Memory B cell (primary cell): ENCODE measurements around the gene CYP26A1.
"Not testable (repeated sequence)": the region's sequence is repeated elsewhere in the genome, so short reads cannot be mapped to it uniquely, and the experiment has no call there.

ENCODE experiments used
- ATAC-seq: fragments of 150-1000 bp; cut with Tn5 transposase; 2 replicates; pipeline ENCODE4 v1.10.0; 2021; ENCODE audit warnings: low read depth, mild to moderate bottlenecking, moderate library complexity
- DNase-seq, 2 donors: peaks; one replicate each; pipeline ENCODE4 v3.0.0; 2022; ENCODE audit warnings: low spot score in 2 of 2
- H3K27ac Mint-ChIP-seq: one replicate; pipeline ENCODE4 v1.8.0; 2022; ENCODE audit warnings: mild to moderate bottlenecking, moderate library complexity, mixed read lengths
- H3K27me3 Mint-ChIP-seq: one replicate; pipeline ENCODE4 v1.8.0; 2022; ENCODE audit warnings: mixed read lengths
- H3K36me3 Mint-ChIP-seq: one replicate; pipeline ENCODE4 v1.8.0; 2022; ENCODE audit warnings: mild to moderate bottlenecking, mixed read lengths
- H3K4me1 Mint-ChIP-seq: one replicate; pipeline ENCODE4 v1.8.0; 2022; ENCODE audit warnings: mixed read lengths
- H3K4me3 Mint-ChIP-seq: one replicate; pipeline ENCODE4 v1.8.0; 2022; ENCODE audit warnings: mild to moderate bottlenecking, moderate library complexity, mixed read lengths
- H3K9me3 Mint-ChIP-seq: one replicate; pipeline ENCODE4 v1.8.0; 2022; ENCODE audit warnings: mixed read lengths

CYP26A1 gene

DNA sequence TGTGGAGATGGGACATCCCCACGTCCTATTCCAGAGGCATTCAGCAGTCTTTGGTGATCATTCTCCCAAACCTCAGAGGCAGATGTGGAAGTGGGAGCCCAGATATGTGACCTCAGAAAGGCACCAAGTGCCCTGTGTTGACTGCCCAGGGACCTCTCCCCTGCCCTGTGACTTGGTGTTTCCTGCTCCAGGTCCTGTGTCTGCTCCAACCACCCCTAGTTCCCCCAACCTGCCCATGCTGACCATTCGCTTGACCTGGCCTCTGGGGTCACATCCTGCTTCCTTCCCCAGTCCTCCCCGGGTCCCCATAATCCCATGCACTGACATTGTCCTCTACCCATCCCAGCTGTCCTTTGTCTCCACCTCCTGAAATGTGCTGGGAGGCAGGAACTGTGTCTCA lies 7.6 kb downstream of the CYP26A1 start:
- ATAC-seq = no peak
- H3K4me1 Mint-ChIP-seq = peaks cover 2% of the 10 kb centered on the region
- no peak for DNase-seq
- peaks cover 13% of the 10 kb centered on the region for H3K27me3 Mint-ChIP-seq
- H3K36me3 Mint-ChIP-seq = no peaks in the 10 kb centered on the region
- H3K9me3 Mint-ChIP-seq = no peaks in the 10 kb centered on the region
- H3K4me3 Mint-ChIP-seq = no peak overlapping the region
- H3K27ac Mint-ChIP-seq = no peak overlapping the region

DNA sequence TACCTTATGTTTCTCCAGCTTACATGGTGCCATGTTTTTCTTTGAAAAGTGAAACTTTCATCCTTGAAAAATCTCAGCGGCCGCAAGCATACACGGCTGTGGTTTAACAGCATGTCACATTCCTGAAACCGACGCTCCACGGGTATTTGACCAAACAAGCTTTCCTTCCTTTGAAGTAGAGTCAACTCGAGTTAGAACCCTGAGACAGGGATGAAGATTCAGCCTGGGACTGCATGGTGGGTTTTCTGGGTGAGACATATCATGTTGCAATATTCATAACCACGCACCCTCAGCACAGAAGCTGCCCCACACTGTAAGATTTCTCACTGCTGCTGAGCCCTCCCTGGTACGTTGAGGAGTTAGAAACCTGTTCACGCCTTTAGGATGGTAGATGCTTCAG lies 8.1 kb downstream of the CYP26A1 start:
- Mint-ChIP-seq H3K27me3 (peaks cover 10% of the 10 kb centered on the region), H3K9me3 (no peaks in the 10 kb centered on the region)
- no peak for DNase-seq

DNA sequence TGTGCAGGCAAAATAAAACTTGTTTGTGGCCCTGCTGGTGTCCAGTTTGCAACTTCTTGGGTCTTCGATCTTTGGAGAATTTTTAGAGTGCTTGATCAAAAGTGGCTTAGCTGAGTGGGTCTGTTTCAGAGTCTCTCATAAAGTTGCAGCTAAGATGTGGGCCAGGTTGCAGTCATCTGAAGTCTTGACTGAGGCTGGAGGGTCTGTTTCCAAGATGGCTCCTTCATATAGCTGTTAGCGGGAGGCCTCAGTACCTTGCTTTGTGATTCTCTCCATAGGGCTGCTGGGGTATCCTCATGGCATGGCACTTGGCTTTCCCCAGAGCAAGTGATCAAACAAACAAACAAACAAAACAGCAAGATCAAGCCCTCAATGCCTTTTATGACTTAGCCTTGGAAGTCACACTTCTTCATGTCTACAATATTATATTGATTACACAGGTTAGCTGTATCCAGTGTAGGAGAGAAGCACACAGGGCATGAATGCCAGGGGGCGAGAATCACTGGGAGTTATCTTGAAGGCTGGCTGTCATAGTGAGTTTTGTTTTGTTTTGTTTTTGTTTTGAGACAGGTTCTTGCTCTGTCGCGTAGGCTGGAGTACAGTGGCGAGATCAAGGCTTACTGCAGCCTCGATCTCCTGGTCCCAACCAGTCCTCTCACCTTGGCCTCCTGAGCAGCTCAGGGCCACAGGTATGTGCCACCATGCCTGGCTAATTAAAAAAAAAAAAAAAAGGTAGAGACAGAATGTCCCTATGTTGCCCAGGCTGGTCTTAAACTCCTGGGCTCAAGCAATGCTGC lies 10.2 kb downstream of the CYP26A1 start:
- no peak overlapping the region for H3K4me3 Mint-ChIP-seq
- no peaks in the 10 kb centered on the region for H3K36me3 Mint-ChIP-seq
- ATAC-seq = no peak
- H3K4me1 Mint-ChIP-seq = peaks cover 2% of the 10 kb centered on the region
- H3K9me3 Mint-ChIP-seq = no peaks in the 10 kb centered on the region
- H3K27ac Mint-ChIP-seq = no peak overlapping the region
- peaks cover 14% of the 10 kb centered on the region for H3K27me3 Mint-ChIP-seq
- no peak for DNase-seq

More for the DNA sequence above, 8.1 kb downstream of the CYP26A1 start:
- H3K4me1 Mint-ChIP-seq = peaks cover 2% of the 10 kb centered on the region
- no peak for ATAC-seq
- H3K27ac Mint-ChIP-seq = no peak overlapping the region
- no peaks in the 10 kb centered on the region for H3K36me3 Mint-ChIP-seq
- H3K4me3 Mint-ChIP-seq = no peak overlapping the region

DNA sequence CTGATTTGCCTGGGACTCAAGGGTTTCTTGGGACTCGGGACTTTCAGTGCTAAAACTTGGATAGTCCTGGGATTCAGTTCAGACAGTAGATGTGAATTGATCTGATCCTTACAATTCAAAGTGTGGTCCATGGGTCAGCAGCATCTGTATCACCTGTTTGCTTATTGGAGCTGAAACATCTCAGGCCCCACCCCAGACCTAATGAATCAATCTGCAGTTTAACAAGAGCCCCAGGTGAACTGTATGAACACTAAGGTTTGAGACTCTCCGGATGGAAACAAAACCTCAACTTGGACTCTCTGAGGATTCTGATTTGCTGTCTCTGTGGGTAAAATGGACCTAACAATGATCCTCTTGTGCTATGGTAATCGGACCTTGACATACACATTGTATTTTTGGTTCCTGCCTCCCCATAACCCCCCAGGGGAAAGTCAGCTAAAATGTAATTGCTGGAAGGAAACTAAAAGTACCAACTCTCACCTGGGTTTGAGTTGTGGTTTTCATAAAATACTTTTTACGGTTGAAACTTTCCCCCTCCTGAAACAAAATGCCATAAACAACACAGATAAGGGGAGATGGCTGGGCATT lies 11.7 kb downstream of the CYP26A1 start:
- H3K4me3 Mint-ChIP-seq = no peak overlapping the region
- H3K9me3 Mint-ChIP-seq = no peaks in the 10 kb centered on the region
- no peaks in the 10 kb centered on the region for H3K36me3 Mint-ChIP-seq
- H3K27ac Mint-ChIP-seq = no peak overlapping the region
- DNase-seq = no peak
- no peaks in the 10 kb centered on the region for H3K4me1 Mint-ChIP-seq
- ATAC-seq = no peak
- H3K27me3 Mint-ChIP-seq = peaks cover 11% of the 10 kb centered on the region

DNA sequence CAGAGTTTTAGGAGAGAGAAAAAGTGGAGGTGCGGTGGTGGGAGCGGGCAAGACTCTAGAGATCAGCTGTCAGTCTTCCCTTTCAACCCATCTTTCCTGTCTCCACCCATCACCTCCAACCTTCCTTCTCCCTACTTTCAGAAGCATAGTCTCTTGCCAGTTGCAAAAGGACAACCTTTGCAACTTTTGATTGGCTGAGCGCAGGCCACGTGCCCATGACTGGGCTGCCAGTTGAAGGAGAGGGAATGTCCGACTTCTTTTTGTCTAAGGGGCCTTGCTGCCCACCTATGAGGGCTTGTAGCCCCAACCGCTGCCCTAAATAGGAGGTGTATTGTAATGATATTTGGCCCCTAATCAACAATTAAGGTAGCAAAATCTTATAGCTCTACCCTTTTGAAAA lies 12.6 kb downstream of the CYP26A1 start:
- Mint-ChIP-seq H3K4me1 (no peaks in the 10 kb centered on the region), H3K27ac (no peak overlapping the region), H3K9me3 (no peaks in the 10 kb centered on the region), H3K27me3 (peaks cover 10% of the 10 kb centered on the region), H3K36me3 (no peaks in the 10 kb centered on the region), H3K4me3 (no peak overlapping the region)
- ATAC-seq = no peak
- DNase-seq = no peak

DNA sequence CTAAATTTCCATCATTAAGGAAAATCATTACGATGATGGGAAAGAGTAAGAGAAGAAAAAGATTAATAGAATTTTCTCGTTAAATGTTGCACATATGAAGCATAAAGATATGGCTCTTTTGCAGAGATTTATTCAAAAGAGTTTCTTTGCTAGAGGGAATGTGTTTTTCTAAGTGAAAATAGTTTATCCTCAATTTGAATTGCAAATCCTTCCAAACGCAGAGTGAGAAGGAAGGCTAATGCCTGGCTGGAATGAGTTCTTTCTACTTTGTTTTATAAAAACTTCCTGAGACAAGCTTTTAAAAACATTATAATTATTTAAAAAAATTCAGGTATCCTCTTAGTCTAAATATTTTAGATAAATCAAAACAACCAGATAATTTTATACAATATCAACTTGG lies 14.2 kb downstream of the CYP26A1 start:
- Mint-ChIP-seq H3K4me3 (no peak overlapping the region), H3K27ac (no peak overlapping the region), H3K4me1 (no peaks in the 10 kb centered on the region), H3K36me3 (no peaks in the 10 kb centered on the region), H3K27me3 (peaks cover 7% of the 10 kb centered on the region), H3K9me3 (no peaks in the 10 kb centered on the region)
- DNase-seq = no peak
- ATAC-seq = no peak

DNA sequence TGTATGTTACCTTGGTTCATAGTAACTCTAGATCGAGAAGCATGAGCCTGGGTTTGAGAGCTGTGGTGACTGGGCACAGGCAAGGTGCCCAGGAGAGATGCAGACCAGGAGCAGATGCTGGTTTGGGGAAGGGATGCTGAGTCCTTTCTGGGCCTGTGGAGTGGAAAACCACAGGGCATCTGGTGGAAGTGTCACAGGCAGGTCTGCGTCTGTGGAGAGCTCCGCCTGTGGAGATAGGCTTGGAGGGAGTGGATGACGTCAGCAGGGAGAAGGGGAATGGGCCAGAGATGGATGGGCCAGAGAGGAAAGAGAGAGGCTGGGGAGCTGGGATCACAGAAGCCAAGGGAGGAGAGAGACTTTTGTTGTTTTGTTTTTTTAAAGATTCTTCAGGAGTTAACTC lies 14.8 kb downstream of the CYP26A1 start:
- ATAC-seq (no peak), DNase-seq (no peak)
- H3K27ac Mint-ChIP-seq = no peak overlapping the region
- H3K4me3 Mint-ChIP-seq = no peak overlapping the region
- H3K36me3 Mint-ChIP-seq = no peaks in the 10 kb centered on the region
- H3K9me3 Mint-ChIP-seq = no peaks in the 10 kb centered on the region
- peaks cover 8% of the 10 kb centered on the region for H3K27me3 Mint-ChIP-seq
- H3K4me1 Mint-ChIP-seq = no peaks in the 10 kb centered on the region

DNA sequence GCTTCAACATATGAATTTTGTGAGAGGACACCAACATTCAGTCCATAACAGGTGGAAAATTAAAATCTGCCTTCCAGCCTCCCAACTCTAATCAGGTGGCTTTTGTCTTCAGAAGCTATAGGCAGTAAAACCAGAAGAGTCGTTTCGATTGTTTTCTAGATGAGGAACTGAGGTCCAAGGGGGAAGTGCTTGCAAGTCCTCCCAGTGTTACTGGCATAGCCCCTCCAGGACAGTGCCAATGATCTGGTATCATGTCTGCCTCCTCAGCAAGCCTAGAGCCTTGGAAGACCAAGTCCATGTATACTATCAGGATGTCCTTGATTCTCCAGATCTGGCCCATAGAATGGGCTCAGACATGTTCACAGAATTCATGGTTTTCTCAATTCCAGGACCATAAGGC lies 16.9 kb downstream of the CYP26A1 start:
- Mint-ChIP-seq H3K4me1 (no peaks in the 10 kb centered on the region), H3K9me3 (no peaks in the 10 kb centered on the region), H3K4me3 (no peak overlapping the region), H3K27ac (no peak overlapping the region), H3K27me3 (peaks cover 9% of the 10 kb centered on the region), H3K36me3 (no peaks in the 10 kb centered on the region)
- ATAC-seq = no peak
- DNase-seq = no peak

DNA sequence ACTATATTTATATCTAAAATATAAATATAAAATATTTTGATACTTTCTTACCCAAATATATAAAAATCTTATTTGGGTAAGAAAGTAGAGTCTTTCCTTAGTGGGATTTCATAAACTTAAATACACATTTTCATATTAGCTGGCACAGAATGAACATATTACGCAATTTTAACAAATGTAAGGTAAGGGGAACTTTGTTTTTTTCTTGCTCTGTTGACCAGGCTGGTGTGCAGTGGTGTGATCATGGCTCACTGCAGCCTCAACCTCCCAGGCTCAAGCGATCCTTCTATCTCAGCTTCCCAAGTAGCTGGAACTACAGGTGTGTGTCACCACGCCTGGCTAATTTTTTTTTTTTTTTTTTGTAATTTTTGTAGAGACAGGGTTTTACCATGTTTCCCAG lies 18.3 kb downstream of the CYP26A1 start:
- peaks cover 9% of the 10 kb centered on the region for H3K27me3 Mint-ChIP-seq
- H3K4me3 Mint-ChIP-seq = no peak overlapping the region
- no peaks in the 10 kb centered on the region for H3K4me1 Mint-ChIP-seq
- DNase-seq (no peak), ATAC-seq (no peak)
- no peak overlapping the region for H3K27ac Mint-ChIP-seq
- no peaks in the 10 kb centered on the region for H3K9me3 Mint-ChIP-seq
- H3K36me3 Mint-ChIP-seq = no peaks in the 10 kb centered on the region

DNA sequence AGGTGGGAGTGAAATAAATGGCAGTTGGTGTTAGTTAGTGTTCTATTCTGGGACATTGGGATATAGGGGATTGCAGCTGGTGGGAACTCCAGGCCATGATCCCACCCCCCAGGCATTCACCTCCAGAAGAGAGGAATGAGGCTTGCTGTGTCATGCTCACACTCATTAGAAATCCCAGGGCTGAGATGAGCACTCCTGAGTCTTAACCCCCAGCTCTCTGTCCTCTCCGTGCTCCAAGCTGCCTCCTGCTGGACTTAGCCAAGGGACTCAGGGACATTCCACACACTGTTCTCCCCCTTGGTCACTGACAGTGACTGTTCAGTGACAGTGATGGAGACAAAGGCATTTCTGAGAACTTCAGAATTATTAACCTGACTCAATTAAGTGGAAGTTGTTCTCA lies 21.5 kb downstream of the CYP26A1 start:
- H3K36me3 Mint-ChIP-seq = no peaks in the 10 kb centered on the region
- H3K4me3 Mint-ChIP-seq = no peak overlapping the region
- H3K27me3 Mint-ChIP-seq = peaks cover 3% of the 10 kb centered on the region
- H3K27ac Mint-ChIP-seq = no peak overlapping the region
- no peak for ATAC-seq
- DNase-seq = no peak
- H3K9me3 Mint-ChIP-seq = no peaks in the 10 kb centered on the region
- H3K4me1 Mint-ChIP-seq = no peaks in the 10 kb centered on the region

DNA sequence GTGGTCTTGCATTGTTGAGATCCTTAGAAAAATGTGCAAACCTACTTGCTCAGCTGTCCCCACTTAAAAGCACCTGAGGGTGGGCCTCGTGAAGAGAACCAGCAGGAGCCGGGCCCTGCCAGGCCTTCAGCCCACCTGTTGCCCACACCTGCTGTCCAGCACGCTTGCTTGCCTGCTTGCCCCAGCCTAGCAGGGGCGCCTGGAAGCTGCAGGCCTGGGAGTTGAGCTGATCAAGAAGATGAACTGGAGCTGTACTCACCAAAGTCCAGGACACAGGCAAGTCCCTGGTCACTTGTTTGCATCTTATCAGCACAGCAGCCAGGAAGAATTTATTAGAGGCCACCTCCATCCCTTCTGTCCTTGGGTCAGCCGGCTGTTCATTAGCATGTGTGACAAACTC lies 23.2 kb downstream of the CYP26A1 start:
- no peak for DNase-seq
- Mint-ChIP-seq H3K9me3 (no peaks in the 10 kb centered on the region), H3K4me3 (no peak overlapping the region), H3K27me3 (peaks cover 3% of the 10 kb centered on the region), H3K4me1 (no peaks in the 10 kb centered on the region), H3K36me3 (no peaks in the 10 kb centered on the region), H3K27ac (no peak overlapping the region)
- ATAC-seq = no peak

DNA sequence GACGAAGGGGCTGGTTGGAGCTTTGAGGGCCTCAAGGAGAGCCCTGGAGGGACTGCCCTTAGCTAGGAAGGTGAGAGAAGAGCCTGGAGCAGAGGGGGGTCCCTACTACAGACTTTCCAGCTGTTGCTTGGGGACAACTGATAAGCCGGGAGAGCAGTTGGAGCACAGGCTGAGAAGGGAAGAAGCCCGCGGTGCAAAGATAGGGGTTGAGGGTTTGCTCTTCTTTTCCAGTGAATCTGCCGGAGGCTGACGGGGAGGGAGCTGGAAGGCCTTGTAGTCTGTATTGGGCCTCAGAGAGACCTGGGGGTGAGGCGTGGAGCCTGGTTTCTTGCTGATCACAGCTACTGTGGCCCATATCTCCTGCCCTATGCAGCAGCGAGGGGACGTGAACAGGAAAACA lies 23.7 kb downstream of the CYP26A1 start:
- Mint-ChIP-seq H3K4me1 (no peaks in the 10 kb centered on the region), H3K4me3 (no peak overlapping the region), H3K27ac (no peak overlapping the region), H3K36me3 (no peaks in the 10 kb centered on the region), H3K27me3 (peaks cover 3% of the 10 kb centered on the region), H3K9me3 (no peaks in the 10 kb centered on the region)
- no peak for ATAC-seq
- no peak for DNase-seq

DNA sequence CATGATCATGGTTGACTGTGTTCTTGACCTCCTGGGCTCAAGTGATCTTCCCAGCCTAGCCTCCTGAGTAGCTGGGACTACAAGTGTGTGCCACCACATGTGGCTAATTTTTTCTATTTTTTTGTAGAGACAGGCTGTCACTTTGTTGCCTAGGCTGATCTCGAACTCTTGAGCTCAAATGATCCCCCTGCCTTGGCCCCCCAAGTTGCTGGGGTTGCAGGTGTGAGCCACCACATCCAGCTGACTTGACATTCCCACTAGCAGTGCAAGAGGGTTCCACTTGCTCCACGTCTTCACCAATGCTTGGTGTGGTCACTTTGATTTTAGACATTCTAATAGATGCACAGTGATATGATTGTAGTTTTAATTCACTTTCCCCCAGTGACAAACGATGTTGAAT lies 25.1 kb downstream of the CYP26A1 start:
- Mint-ChIP-seq H3K27me3 (peaks cover 1% of the 10 kb centered on the region), H3K4me1 (no peaks in the 10 kb centered on the region), H3K9me3 (peaks cover 2% of the 10 kb centered on the region), H3K36me3 (no peaks in the 10 kb centered on the region), H3K27ac (no peak overlapping the region), H3K4me3 (no peak overlapping the region)
- no peak for ATAC-seq
- DNase-seq = no peak

DNA sequence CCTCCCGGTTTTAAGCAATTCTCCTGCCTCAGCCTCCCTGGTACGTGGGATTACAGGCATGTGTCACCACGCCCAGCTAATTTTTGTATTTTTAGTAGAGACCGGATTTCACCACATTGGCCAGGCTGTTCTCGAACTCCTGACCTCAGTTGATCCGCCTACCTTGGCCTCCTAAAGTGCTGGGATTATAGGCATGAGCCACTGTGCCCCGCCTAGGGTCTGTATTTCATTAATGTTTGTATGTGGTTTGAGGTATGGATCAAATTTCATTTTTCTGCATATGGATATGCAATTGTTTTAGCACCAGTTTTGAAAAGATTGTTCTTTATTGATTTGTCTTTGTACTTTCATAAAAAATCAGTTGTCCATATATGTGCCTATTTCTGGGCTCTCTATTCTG lies 26.0 kb downstream of the CYP26A1 start:
- Mint-ChIP-seq H3K4me3 (no peak overlapping the region), H3K4me1 (no peaks in the 10 kb centered on the region), H3K9me3 (peaks cover 4% of the 10 kb centered on the region)

DNA sequence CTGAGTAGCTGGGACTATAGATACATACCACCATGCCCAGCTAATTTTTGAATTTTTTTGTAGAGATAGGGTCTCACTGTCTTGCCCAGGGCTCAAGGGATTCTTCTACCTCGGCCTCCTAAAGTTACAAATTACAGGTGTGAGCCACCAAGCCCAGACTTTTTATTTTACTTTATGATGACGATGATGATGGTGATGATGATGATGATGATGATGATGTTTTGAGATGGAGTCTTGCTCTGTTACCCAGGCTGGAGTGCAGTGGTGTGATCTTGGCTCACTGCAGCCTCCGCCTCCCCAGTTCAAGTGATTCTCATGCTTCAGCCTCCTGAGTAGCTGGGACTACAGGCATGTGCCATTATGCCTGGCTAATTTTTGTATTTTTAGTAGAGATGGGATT lies 27.5 kb downstream of the CYP26A1 start:
- H3K4me3 Mint-ChIP-seq, H3K36me3 Mint-ChIP-seq, H3K27me3 Mint-ChIP-seq, H3K9me3 Mint-ChIP-seq, DNase-seq, H3K27ac Mint-ChIP-seq, H3K4me1 Mint-ChIP-seq, ATAC-seq: not testable (repeated sequence)

More for the DNA sequence above, 26.0 kb downstream of the CYP26A1 start:
- ATAC-seq (no peak), DNase-seq (no peak)
- no peak overlapping the region for H3K27ac Mint-ChIP-seq
- H3K36me3 Mint-ChIP-seq = no peaks in the 10 kb centered on the region
- H3K27me3 Mint-ChIP-seq = peaks cover 1% of the 10 kb centered on the region
